Gastroesophageal sphincter (tissue), 4 donors: Measurements from ENCODE around the gene UBE2K. TPM values are rescaled to one million over a fixed set of nuclear protein-coding genes. Genes with fewer than 3 reads are reported as not detected.

Source experiments
- ATAC-seq: fragments of 150-250 bp; one replicate; pipeline ENCODE4 v1.9.1; 2016; ENCODE audit warnings: mild to moderate bottlenecking, moderate library complexity
- H3K27ac ChIP-seq, 4 donors: fragments of 200-600 bp; sonication (generic) in 3 of 4; 1 replicate in 3 of 4; 2 replicates in 1 of 4; pipeline ENCODE4 v1.5.1; 2016 to 2019
- H3K27me3 ChIP-seq: fragments of 200-600 bp; sonication (generic); one replicate; pipeline ENCODE4 v1.5.1; 2019
- H3K36me3 ChIP-seq, 2 donors: fragments of 200-600 bp; sonication (generic); one replicate each; pipeline ENCODE4 v1.5.1; 2019; ENCODE audit warnings: control low read depth in 1 of 2
- H3K4me1 ChIP-seq, 3 donors: fragments of 200-600 bp; sonication (generic); 1 replicate in 2 of 3; 2 replicates in 1 of 3; pipeline ENCODE4 v1.5.1; 2016 to 2019; ENCODE audit warnings: control low read depth in 2 of 3
- H3K4me3 ChIP-seq, 2 donors: fragments of 200-600 bp; sonication (generic); one replicate each; pipeline ENCODE4 v1.5.1; 2019; ENCODE audit warnings: mild to moderate bottlenecking in 1 of 2, moderate library complexity in 1 of 2
- H3K9me3 ChIP-seq, 3 donors: fragments of 200-600 bp; sonication (generic); one replicate each; pipeline ENCODE4 v1.5.1; 2017 to 2019; ENCODE audit warnings: control low read depth in 2 of 3
- EP300 ChIP-seq: sonication (generic); formaldehyde crosslinking; IDR thresholded peaks from one replicate; pipeline ENCODE4 v1.6.1; 2017; ENCODE audit warnings: antibody characterized with exemption, mild to moderate bottlenecking
- POLR2A ChIP-seq, 2 donors: fragments of 450-650 bp; IDR thresholded peaks; one replicate each; pipeline ENCODE4 v1.6.1; 2017; ENCODE audit warnings: antibody characterized with exemption in 2 of 2, mild to moderate bottlenecking in 2 of 2, moderate library complexity in 1 of 2
- POLR2AphosphoS5 ChIP-seq: sonication (generic); formaldehyde crosslinking; IDR thresholded peaks from one replicate; pipeline ENCODE4 v1.6.1; 2017; ENCODE audit warnings: antibody characterized with exemption
- WGBS, 2 donors: methylation state at CpG; one replicate each; pipeline ENCODE4 v1.1.5; 2018; ENCODE audit warnings: low coverage in 1 of 2; 5-methylcytosine and 5-hydroxymethylcytosine counted together
- total RNA-seq, 4 donors: library from RNA; depleted of rRNA; stranded (reverse); fragments of >200 nt; gene quantifications; one replicate each; pipeline ENCODE4 v1.1.0, GENCODE V29; 2016
- TF ChIP-seq, protein P1 (sequence below), 4 experiments: fragments of 200-600 bp in 2 of 4; fragments of 450-650 bp in 2 of 4; sonication (generic) in 1 of 4; IDR thresholded peaks; one replicate each; pipeline ENCODE4 v1.5.1; 2017 to 2019; ENCODE audit warnings: antibody characterized with exemption in 4 of 4, mild to moderate bottlenecking in 2 of 4, moderate library complexity in 2 of 4

The UBE2K gene
- total RNA-seq, 4 donors from 2014 or later, result 30.5 to 49.2 (median 33.9) TPM

DNA sequence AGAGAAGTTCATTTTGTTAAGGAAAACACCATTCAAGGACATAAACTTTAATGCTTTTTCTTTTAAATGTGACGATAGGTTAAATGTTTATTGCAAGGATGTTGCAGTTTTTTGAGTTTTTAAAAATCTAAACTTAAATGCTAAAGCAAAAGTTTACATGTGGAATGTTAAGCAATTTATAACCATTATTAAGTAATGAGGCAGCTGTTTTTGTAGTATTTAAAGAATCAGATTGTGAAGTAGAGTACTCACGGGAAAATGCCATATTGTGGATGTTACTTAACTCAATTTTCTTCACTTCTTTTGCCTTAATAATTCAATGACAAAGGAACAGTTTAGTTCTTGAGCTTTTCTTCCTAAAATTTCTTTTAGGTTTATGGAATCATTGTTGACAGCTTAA lies 43.5 kb downstream of the UBE2K start:
- no peak for ATAC-seq
- Histone ChIP-seq H3K27me3 (no peaks in the 10 kb centered on the region), H3K36me3 (peaks cover 0 to 31% of the 10 kb centered on the region in 2 donors), H3K4me1 (peaks cover 0 to 16% (median 0%) of the 10 kb centered on the region in 3 donors), H3K9me3 (no peaks in the 10 kb centered on the region), H3K27ac (no peak overlapping the region), H3K4me3 (no peak overlapping the region)
- 81 to 95% methylated on average over 2 of the region's 2 CpGs for WGBS, 2 donors
- TF ChIP-seq EP300, result no peak
- no peak for TF ChIP-seq POLR2AphosphoS5
- TF ChIP-seq, protein P1, sequence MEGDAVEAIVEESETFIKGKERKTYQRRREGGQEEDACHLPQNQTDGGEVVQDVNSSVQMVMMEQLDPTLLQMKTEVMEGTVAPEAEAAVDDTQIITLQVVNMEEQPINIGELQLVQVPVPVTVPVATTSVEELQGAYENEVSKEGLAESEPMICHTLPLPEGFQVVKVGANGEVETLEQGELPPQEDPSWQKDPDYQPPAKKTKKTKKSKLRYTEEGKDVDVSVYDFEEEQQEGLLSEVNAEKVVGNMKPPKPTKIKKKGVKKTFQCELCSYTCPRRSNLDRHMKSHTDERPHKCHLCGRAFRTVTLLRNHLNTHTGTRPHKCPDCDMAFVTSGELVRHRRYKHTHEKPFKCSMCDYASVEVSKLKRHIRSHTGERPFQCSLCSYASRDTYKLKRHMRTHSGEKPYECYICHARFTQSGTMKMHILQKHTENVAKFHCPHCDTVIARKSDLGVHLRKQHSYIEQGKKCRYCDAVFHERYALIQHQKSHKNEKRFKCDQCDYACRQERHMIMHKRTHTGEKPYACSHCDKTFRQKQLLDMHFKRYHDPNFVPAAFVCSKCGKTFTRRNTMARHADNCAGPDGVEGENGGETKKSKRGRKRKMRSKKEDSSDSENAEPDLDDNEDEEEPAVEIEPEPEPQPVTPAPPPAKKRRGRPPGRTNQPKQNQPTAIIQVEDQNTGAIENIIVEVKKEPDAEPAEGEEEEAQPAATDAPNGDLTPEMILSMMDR (IDR thresholded peaks at IDR 0.05), result no peak
- no peak for TF ChIP-seq POLR2A (IDR thresholded peaks at IDR 0.05)

DNA sequence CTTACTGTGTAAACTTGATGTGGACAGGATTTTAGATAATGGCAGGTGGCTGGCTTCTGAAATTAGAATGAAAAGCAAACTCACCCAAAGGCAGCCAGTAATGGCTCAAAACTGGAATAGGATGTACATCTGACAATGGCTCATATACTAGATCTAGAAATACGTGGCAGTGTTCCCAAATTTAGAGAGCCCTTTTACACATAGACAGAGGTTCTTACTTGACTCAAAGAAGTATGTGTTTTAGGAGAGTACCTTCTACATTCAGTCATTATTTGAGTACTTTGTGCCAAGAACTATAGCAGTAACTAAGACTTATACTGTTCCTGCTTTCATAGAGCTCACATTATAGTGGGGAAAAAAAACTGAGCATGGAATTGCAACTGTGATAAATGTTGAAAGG lies 48.0 kb downstream of the UBE2K start:
- Histone ChIP-seq H3K9me3 (no peaks in the 10 kb centered on the region), H3K4me3 (no peak overlapping the region), H3K27ac (no peak overlapping the region), H3K36me3 (peaks cover 0 to 57% of the 10 kb centered on the region in 2 donors), H3K4me1 (no peaks in the 10 kb centered on the region), H3K27me3 (no peaks in the 10 kb centered on the region)
- ATAC-seq, result no peak
- WGBS, 2 donors, result 44 to 68% methylated on average over 1 of the region's 1 CpG
- no peak for TF ChIP-seq EP300
- no peak for TF ChIP-seq POLR2A (IDR thresholded peaks at IDR 0.05)
- TF ChIP-seq POLR2AphosphoS5, result no peak
- TF ChIP-seq, protein P1 (IDR thresholded peaks at IDR 0.05), result no peak

DNA sequence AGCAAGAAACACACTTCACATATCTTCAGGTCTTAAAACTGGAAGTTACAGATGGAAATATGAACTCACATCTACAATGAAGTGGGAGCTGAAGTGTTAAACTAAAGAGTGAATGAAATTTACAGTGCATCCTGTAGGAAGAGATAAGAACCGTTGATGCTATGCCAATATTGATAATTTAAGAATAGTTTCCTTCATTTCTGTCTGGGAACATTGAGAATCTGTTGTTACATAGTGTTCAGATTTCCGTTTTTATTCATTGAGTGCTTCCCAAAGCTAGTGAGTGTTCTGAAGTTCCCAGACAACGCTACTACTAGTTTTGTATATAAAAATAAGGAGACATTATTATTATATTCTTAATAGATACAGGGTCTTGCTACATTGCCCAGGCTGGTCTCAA lies 52.3 kb downstream of the UBE2K start:
- Histone ChIP-seq H3K27ac (no peak overlapping the region), H3K4me3 (no peak overlapping the region), H3K4me1 (peaks cover 0 to 9% (median 0%) of the 10 kb centered on the region in 3 donors), H3K9me3 (no peaks in the 10 kb centered on the region), H3K27me3 (no peaks in the 10 kb centered on the region), H3K36me3 (peaks cover 0 to 58% of the 10 kb centered on the region in 2 donors)
- 60 to 64% methylated on average over 3 of the region's 3 CpGs for WGBS, 2 donors
- ATAC-seq, result no peak
- TF ChIP-seq, protein P1 (IDR thresholded peaks at IDR 0.05), result no peak
- TF ChIP-seq EP300 (no peak), POLR2AphosphoS5 (no peak), POLR2A (IDR thresholded peaks at IDR 0.05) (no peak)

DNA sequence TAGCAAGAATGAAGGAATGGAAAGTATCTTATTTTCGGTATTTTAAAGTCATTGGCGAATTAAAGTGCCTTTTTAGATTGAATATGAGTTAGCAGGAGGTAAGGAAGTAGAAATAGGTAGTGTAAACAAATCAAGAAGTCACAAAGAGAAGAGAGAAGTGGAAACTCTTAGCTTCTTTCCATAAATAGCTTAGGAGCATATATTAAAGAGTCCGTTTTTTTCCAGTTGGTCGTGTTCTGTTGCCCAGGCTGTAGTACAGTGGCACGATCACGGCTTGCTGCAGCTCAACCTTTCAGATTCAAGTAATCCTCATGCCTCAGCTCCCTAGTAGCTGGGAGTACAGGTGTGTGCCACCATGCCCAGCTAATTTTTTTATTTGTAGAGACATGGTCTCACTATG lies 56.4 kb downstream of the UBE2K start:
- ATAC-seq, result no peak
- peaks cover 0 to 53% of the 10 kb centered on the region in 2 donors for H3K36me3 ChIP-seq
- H3K4me3 ChIP-seq, result no peak overlapping the region
- no peak for TF ChIP-seq POLR2A (IDR thresholded peaks at IDR 0.05)
- no peak for TF ChIP-seq POLR2AphosphoS5
- TF ChIP-seq, protein P1 (IDR thresholded peaks at IDR 0.05), result no peak
- TF ChIP-seq EP300, result no peak
- 40 to 59% methylated on average over 4 to 6 of the region's 6 CpGs for WGBS, 2 donors
- H3K27ac ChIP-seq, result no peak overlapping the region
- peaks cover 0 to 9% (median 0%) of the 10 kb centered on the region in 3 donors for H3K4me1 ChIP-seq
- H3K9me3 ChIP-seq, result no peaks in the 10 kb centered on the region
- H3K27me3 ChIP-seq, result no peaks in the 10 kb centered on the region

DNA sequence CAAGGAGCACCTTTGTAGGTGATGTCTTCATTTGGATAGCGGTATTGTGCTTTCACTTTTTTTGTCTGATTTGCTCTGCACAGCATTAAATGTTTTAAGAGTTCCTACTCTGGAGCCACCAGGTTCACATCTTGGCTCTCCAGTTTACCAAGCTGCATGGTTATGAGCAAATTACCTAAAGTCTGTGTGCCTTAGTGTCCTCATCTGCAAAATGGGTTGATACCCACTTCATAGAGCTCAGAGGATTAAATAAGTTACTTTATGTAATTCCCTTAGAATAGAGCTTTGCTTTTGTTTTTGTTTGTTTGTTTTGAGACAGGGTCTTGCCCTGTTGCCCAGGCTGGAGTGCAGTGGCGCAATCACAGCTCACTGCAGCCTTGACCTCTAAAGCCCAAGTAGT lies 58.2 kb downstream of the UBE2K start:
- Histone ChIP-seq H3K4me3 (no peak overlapping the region), H3K36me3 (peaks cover 0 to 54% of the 10 kb centered on the region in 2 donors), H3K4me1 (peaks cover 0 to 9% (median 0%) of the 10 kb centered on the region in 3 donors), H3K9me3 (no peaks in the 10 kb centered on the region), H3K27me3 (no peaks in the 10 kb centered on the region), H3K27ac (no peak overlapping the region)
- WGBS, 2 donors, result 100% methylated on average over 1 to 2 of the region's 2 CpGs
- no peak for TF ChIP-seq POLR2AphosphoS5
- TF ChIP-seq, protein P1 (IDR thresholded peaks at IDR 0.05), result no peak
- TF ChIP-seq EP300, result no peak
- TF ChIP-seq POLR2A (IDR thresholded peaks at IDR 0.05), result no peak
- no peak for ATAC-seq
